H1 (cell line): Measurements from ENCODE around the gene POU2F1. TPM values are rescaled to one million over a fixed set of nuclear protein-coding genes. Genes with fewer than 3 reads are reported as not detected.
A peak's percentile ranks its signal among the peaks of the same experiment; 100 is the strongest.

Experiments
- CTCF ChIA-PET: fragments of 300-600 bp; sonication (Branson Sonifier 250); formaldehyde crosslinking; loops from one replicate; lab custom pipeline; 2021; ENCODE audit not compliant: partially characterized antibody; lab: Charles Lee
- POLR2A ChIA-PET: fragments of 300-600 bp; sonication (Branson Sonifier 250); formaldehyde crosslinking; loops from one replicate; lab custom pipeline; 2021; ENCODE audit warnings: inconsistent platforms; ENCODE audit not compliant: partially characterized antibody; lab: Charles Lee
- DNase-seq, 2 experiments: peaks; one replicate each; pipeline versions ENCODE4 v3.0.0 to v3.0.0-alpha.2; 2010 to 2022; ENCODE audit warnings: low spot score in 2 of 2, low read depth in 1 of 2, mixed read lengths in 1 of 2
- FAIRE-seq: peaks from 2 replicates; lab custom pipeline; 2011; peaks lifted over from hg19 to GRCh38; lab: Jason Lieb, UNC
- H2AFZ ChIP-seq: 2 replicates; pipeline ENCODE4 v1.8.1; 2012; ENCODE audit warnings: low read length, inconsistent platforms
- H2AK5ac ChIP-seq: 2 replicates; pipeline ENCODE4 v1.6.1; 2013; ENCODE audit warnings: low read depth, low read length
- H2BK120ac ChIP-seq: replicated peaks from 2 replicates; pipeline ENCODE3; 2013; ENCODE audit warnings: low read depth, low read length, inconsistent platforms
- H2BK12ac ChIP-seq: 2 replicates; pipeline ENCODE4 v1.6.1; 2013; ENCODE audit warnings: low read depth, low read length
- H2BK15ac ChIP-seq: 2 replicates; pipeline ENCODE4 v1.6.1; 2013; ENCODE audit warnings: low read length
- H2BK20ac ChIP-seq: 2 replicates; pipeline ENCODE4 v1.6.1; 2013; ENCODE audit warnings: low read length
- H2BK5ac ChIP-seq: 2 replicates; pipeline ENCODE4 v1.6.1; 2013; ENCODE audit warnings: low read depth, low read length
- H3K14ac ChIP-seq: 2 replicates; pipeline ENCODE4 v1.6.1; 2013; ENCODE audit warnings: inconsistent platforms; ENCODE audit not compliant: insufficient read length
- H3K18ac ChIP-seq: 2 replicates; pipeline ENCODE4 v1.6.1; 2013; ENCODE audit warnings: low read length; ENCODE audit errors: extremely low read depth
- H3K23ac ChIP-seq: 2 replicates; pipeline ENCODE4 v1.6.1; 2013; ENCODE audit warnings: inconsistent platforms; ENCODE audit not compliant: insufficient read length
- H3K23me2 ChIP-seq: 2 replicates; pipeline ENCODE4 v1.6.1; 2013; ENCODE audit warnings: low read depth, low read length
- H3K27ac ChIP-seq: 2 replicates; pipeline ENCODE4 v1.6.1; 2011; ENCODE audit warnings: low read depth, low read length, inconsistent platforms
- H3K27me3 ChIP-seq, 4 experiments: replicated peaks in 1 of 4; 1 replicate in 1 of 4; 2 replicates in 3 of 4; pipeline versions ENCODE4 v1.6.1 to v1.8.1; 2011 to 2013; ENCODE audit warnings: low read length in 3 of 4, mild to moderate bottlenecking in 3 of 4, inconsistent platforms in 2 of 4, mixed read lengths in 2 of 4, moderate library complexity in 1 of 4; ENCODE audit not compliant: control insufficient read depth in 3 of 4, insufficient read depth in 3 of 4; ENCODE audit errors: extremely low read depth in 1 of 4
- H3K36me3 ChIP-seq, 4 experiments: 2 replicates each; pipeline versions ENCODE4 v1.6.1 to v1.8.1; 2011 to 2013; ENCODE audit warnings: mild to moderate bottlenecking in 4 of 4, low read length in 3 of 4, moderate library complexity in 2 of 4, control low read depth in 1 of 4, inconsistent platforms in 1 of 4; ENCODE audit not compliant: insufficient read depth in 4 of 4, control insufficient read depth in 2 of 4
- H3K4ac ChIP-seq: replicated peaks from 2 replicates; pipeline ENCODE3; 2013; ENCODE audit warnings: low read length, low read depth, mixed read lengths, inconsistent platforms; ENCODE audit not compliant: insufficient read length
- H3K4me1 ChIP-seq, 4 experiments: replicated peaks in 1 of 4; 1 replicate in 1 of 4; 2 replicates in 3 of 4; pipeline versions ENCODE4 v1.6.1 to v1.8.1; 2011 to 2013; ENCODE audit warnings: low read length in 3 of 4, inconsistent platforms in 2 of 4, mixed read lengths in 1 of 4; ENCODE audit not compliant: insufficient read depth in 4 of 4, control insufficient read depth in 3 of 4
- H3K4me2 ChIP-seq, 2 experiments: 2 replicates each; pipeline versions ENCODE4 v1.6.1 to v1.8.1; 2011 to 2013; ENCODE audit warnings: low read depth in 2 of 2, low read length in 2 of 2, control low read depth in 1 of 2, inconsistent platforms in 1 of 2, mild to moderate bottlenecking in 1 of 2; ENCODE audit not compliant: insufficient read depth in 1 of 2
- H3K4me3 ChIP-seq, 4 experiments: fragments of 200-600, 300-600 bp in 1 of 4; sonication (generic), shearing (Covaris generic), sonication (Bioruptor Twin) in 1 of 4; 2 replicates each; pipeline versions ENCODE4 v1.5.1 to v1.8.1; 2011 to 2016; ENCODE audit warnings: low read length in 4 of 4, low read depth in 3 of 4, control low read depth in 2 of 4, inconsistent platforms in 2 of 4, mild to moderate bottlenecking in 2 of 4, mixed read lengths in 1 of 4, moderate library complexity in 1 of 4; ENCODE audit not compliant: insufficient read depth in 2 of 4; ENCODE audit errors: extremely low read depth in 1 of 4
- H3K56ac ChIP-seq: replicated peaks from 2 replicates; pipeline ENCODE3; 2013; ENCODE audit warnings: low read depth, mild to moderate bottlenecking, mixed read lengths, low read length, inconsistent platforms; ENCODE audit not compliant: insufficient read length
- H3K79me1 ChIP-seq: 2 replicates; pipeline ENCODE4 v1.6.1; 2013; ENCODE audit warnings: low read depth, low read length, control low read depth
- H3K79me2 ChIP-seq, 2 experiments: 2 replicates each; pipeline versions ENCODE4 v1.6.1 to v1.8.1; 2012 to 2013; ENCODE audit warnings: low read length in 2 of 2, mild to moderate bottlenecking in 2 of 2, inconsistent platforms in 1 of 2; ENCODE audit not compliant: insufficient read depth in 2 of 2, control insufficient read depth in 1 of 2
- H3K9ac ChIP-seq, 4 experiments: replicated peaks in 1 of 4; 1 replicate in 1 of 4; 2 replicates in 3 of 4; pipeline versions ENCODE4 v1.6.1 to v1.8.1; 2011 to 2013; ENCODE audit warnings: low read depth in 3 of 4, low read length in 3 of 4, control low read depth in 2 of 4, mild to moderate bottlenecking in 2 of 4, moderate library complexity in 2 of 4, inconsistent platforms in 1 of 4; ENCODE audit errors: extremely low read depth in 1 of 4
- H3K9me3 ChIP-seq, 2 experiments: 2 replicates each; pipeline versions ENCODE4 v1.6.1 to v1.8.1; 2012 to 2013; ENCODE audit warnings: mild to moderate bottlenecking in 2 of 2, moderate library complexity in 2 of 2, control low read depth in 1 of 2, inconsistent platforms in 1 of 2, low read depth in 1 of 2, low read length in 1 of 2, mixed read lengths in 1 of 2; ENCODE audit not compliant: insufficient read depth in 2 of 2
- H4K20me1 ChIP-seq, 2 experiments: replicated peaks in 1 of 2; 2 replicates each; pipeline versions ENCODE3 to v1.8.1; 2011 to 2013; ENCODE audit warnings: inconsistent platforms in 2 of 2, low read length in 2 of 2, mild to moderate bottlenecking in 1 of 2; ENCODE audit not compliant: insufficient read depth in 2 of 2, control insufficient read depth in 1 of 2
- H4K5ac ChIP-seq: 2 replicates; pipeline ENCODE4 v1.6.1; 2013; ENCODE audit warnings: low read length, low read depth, mixed read lengths, inconsistent platforms; ENCODE audit not compliant: insufficient read length
- H4K8ac ChIP-seq: 2 replicates; pipeline ENCODE4 v1.8.0; 2013; ENCODE audit warnings: mild to moderate bottlenecking, moderate library complexity, low read length, inconsistent platforms; ENCODE audit not compliant: insufficient read depth; ENCODE audit errors: extremely low read depth
- H4K91ac ChIP-seq: replicated peaks from 2 replicates; pipeline ENCODE3; 2013; ENCODE audit warnings: low read length, mixed read lengths, inconsistent platforms; ENCODE audit not compliant: insufficient read length
- WGBS, 2 experiments: shearing (Covaris generic) in 1 of 2; methylation state at CpG; one replicate each; pipeline versions ENCODE4 v1.1.6 to v1.1.7; 2013 to 2015; ENCODE audit warnings: low lambda C conversion rate in 2 of 2, mixed read lengths in 2 of 2, inconsistent platforms in 1 of 2, low coverage in 1 of 2, missing lambda C conversion rate in 1 of 2; ENCODE audit not compliant: insufficient replicate concordance in 2 of 2, insufficient coverage in 1 of 2, insufficient read length in 1 of 2; ENCODE audit errors: extremely low coverage in 1 of 2, missing lambda C conversion rate in 1 of 2; 5-methylcytosine and 5-hydroxymethylcytosine counted together
- polyA plus RNA-seq, 7 experiments: library from polyadenylated mRNA; depleted of rRNA in 3 of 7; stranded (reverse) in 5 of 7; unstranded in 2 of 7; fragments of >200 nt in 5 of 7; fragments of 200-250 nt in 2 of 7; gene quantifications; 1 replicate in 5 of 7; 2 replicates in 1 of 7; 4 replicates in 1 of 7; pipeline versions ENCODE4 v1.2.1 to v1.2.3, GENCODE V29; 2011 to 2013; ENCODE audit warnings: missing spikeins in 2 of 7, mixed read lengths in 2 of 7
- total RNA-seq: library from RNA; stranded (reverse); fragmentation: NEBNext Ultra II Directional; extraction: Animal tissue kit (Norgen Biotek cat#: 25700); gene quantifications from 2 replicates; pipeline ENCODE4 v1.2.1, GENCODE V29; 2021
- TF ChIP-seq, protein P1 (sequence below), 3 experiments: IDR thresholded peaks; 1 replicate in 2 of 3; 2 replicates in 1 of 3; pipeline versions ENCODE4 v1.5.1 to v1.6.1; 2011; ENCODE audit warnings: low read length in 3 of 3, mild to moderate bottlenecking in 3 of 3, inconsistent platforms in 2 of 3, low read depth in 1 of 3, moderate library complexity in 1 of 3; ENCODE audit not compliant: insufficient read depth in 1 of 3; ENCODE audit errors: control extremely low read depth in 1 of 3
- TF ChIP-seq, protein P2 (sequence below): IDR thresholded peaks from 2 replicates; pipeline ENCODE4 v1.6.1; 2012; ENCODE audit warnings: inconsistent platforms

The POU2F1 gene
- total and polyA plus RNA-seq, 2 of the 8 experiments (the other 6 are each of a cell fraction or from before 2014, with no cell fraction given), result 37.0 to 57.2 TPM

DNA sequence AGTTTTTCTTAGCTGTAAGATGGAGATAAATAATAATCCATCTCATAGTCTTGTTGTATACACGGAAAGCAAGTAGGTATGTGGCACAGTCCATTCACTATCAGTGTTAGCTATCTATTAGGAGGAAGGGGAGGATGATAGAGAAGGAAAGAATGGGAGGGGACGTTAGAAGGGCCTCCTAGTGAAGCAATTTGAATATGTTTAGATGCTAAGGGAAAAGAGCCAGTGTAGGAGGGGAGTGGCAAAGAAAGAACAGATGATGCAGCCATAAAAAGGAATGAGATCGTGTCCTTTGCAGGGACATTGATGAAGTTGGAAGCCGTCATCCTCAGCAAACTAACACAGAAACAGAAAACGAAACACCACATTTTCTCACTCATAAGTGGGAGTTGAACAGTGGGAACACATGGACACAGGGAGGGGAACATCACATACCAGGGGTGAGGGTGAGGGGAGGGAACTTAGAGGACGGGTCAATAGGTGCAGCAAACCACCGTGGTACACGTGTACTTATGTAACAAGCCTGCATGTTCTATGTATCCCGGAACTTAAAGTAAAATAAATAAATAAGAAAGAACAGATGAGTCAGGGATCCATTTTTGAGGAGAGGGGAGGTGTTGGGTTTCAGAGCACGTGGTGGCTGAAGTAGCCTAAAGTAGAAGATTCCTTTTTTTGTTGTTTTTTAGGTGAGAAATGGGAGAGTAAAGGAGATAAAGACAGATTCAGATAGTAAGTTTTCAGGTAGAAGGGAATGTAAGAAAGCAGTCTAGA lies 124.1 kb downstream of the POU2F1 start:
- 57% methylated on average over 10 of the region's 10 CpGs; no CpG with 5 or more reads in 1 of the 2 experiments for WGBS, 2 experiments
- Histone ChIP-seq H3K56ac (no peak overlapping the region), H2BK120ac (no peak overlapping the region), H2AK5ac (no peak overlapping the region), H3K9ac (no peak overlapping the region), H3K14ac (no peak overlapping the region), H3K18ac (peak overlapping the region; percentile 49), H2BK12ac (peak overlapping the region; percentile 88), H2BK15ac (no peak overlapping the region), H3K4ac (no peak overlapping the region), H3K4me2 (peak overlapping the region; percentile 30 to 73; a peak in 2 of 4 replicates), H3K23me2 (no peaks in the 10 kb centered on the region), H3K23ac (no peak overlapping the region), H4K5ac (no peak overlapping the region), H3K36me3 (no peaks in the 10 kb centered on the region), H3K79me1 (no peaks in the 10 kb centered on the region; the same call in 1 of the 2 replicates), H2AFZ (no peak overlapping the region), H2BK20ac (no peak overlapping the region), H4K8ac (no peak overlapping the region), H3K9me3 (no peaks in the 10 kb centered on the region), H3K4me1 (peaks cover 0 to 13% (median 6%) of the 10 kb centered on the region in 4 experiments; a peak in 4 of 7 replicates), H3K27ac (no peak overlapping the region), H4K20me1 (peaks cover 0 to 1% of the 10 kb centered on the region in 2 experiments), H2BK5ac (no peak overlapping the region), H4K91ac (no peak overlapping the region), H3K27me3 (no peaks in the 10 kb centered on the region), H3K79me2 (peaks cover 0 to 43% of the 10 kb centered on the region in 2 experiments; a peak in 3 of 4 replicates), H3K4me3 (peak overlapping the region in 1 of 4 experiments; percentile 9; a peak in 1 of 8 replicates)
- no peak for FAIRE-seq
- no peak for DNase-seq
- TF ChIP-seq, protein P1, sequence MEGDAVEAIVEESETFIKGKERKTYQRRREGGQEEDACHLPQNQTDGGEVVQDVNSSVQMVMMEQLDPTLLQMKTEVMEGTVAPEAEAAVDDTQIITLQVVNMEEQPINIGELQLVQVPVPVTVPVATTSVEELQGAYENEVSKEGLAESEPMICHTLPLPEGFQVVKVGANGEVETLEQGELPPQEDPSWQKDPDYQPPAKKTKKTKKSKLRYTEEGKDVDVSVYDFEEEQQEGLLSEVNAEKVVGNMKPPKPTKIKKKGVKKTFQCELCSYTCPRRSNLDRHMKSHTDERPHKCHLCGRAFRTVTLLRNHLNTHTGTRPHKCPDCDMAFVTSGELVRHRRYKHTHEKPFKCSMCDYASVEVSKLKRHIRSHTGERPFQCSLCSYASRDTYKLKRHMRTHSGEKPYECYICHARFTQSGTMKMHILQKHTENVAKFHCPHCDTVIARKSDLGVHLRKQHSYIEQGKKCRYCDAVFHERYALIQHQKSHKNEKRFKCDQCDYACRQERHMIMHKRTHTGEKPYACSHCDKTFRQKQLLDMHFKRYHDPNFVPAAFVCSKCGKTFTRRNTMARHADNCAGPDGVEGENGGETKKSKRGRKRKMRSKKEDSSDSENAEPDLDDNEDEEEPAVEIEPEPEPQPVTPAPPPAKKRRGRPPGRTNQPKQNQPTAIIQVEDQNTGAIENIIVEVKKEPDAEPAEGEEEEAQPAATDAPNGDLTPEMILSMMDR (IDR thresholded peaks at IDR 0.05; ENCODE audit: control extremely low read depth in 1 of 3, insufficient read depth in 1 of 3, low read depth in 1 of 3, low read length in 3 of 3), result no peak
- TF ChIP-seq, protein P2, sequence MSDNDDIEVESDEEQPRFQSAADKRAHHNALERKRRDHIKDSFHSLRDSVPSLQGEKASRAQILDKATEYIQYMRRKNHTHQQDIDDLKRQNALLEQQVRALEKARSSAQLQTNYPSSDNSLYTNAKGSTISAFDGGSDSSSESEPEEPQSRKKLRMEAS, result 0 out of 2 replicates have a peak, but pooled peaks have one; percentile 24
- POLR2A ChIA-PET, result interaction anchor here (1.1 to 1.3 kb wide), 3 partner anchors 11 to 64 kb away, joined by 3 to 4 read pairs (median 3); no protein-coding TSS in a partner anchor
- CTCF ChIA-PET, result interaction anchor here (0.6 to 1.9 kb wide), 10 partner anchors 13 to 280 kb away, joined by 3 to 7 read pairs (median 4); no protein-coding TSS in a partner anchor
